GM19351 (cell line): Measurements from ENCODE around the gene CELA2B.
"Not testable (repeated sequence)": the region's sequence is repeated elsewhere in the genome, so short reads cannot be mapped to it uniquely, and the experiment has no call there.

Experiments
- ATAC-seq: cut with Tn5 transposase; IDR thresholded peaks from one replicate; pipeline ENCODE4 v1.9.1; 2021; ENCODE audit warnings: mild to moderate bottlenecking, moderate library complexity; ENCODE audit not compliant: unreplicated experiment

CELA2B gene

DNA sequence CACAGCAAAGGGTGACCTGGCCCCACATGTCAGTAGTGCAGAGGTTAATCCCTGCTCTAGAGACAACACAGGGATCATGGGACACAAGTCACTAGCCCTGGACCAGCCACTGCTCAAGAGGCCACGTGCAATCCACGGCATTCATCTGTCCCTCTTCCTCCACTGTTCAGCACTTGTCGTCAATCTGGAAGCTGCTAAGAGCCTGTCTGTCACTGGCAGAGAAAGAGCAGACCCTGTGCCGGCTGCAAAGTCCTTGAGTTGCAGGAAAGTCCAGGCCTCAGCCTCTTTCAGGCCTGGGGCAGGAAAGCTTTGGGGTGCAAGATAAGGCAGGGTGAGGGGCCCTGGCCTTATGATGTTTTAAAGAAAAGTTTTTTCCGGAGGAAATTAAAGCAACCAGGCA lies 16.7 kb downstream of the CELA2B start:
- ATAC-seq = no peak

DNA sequence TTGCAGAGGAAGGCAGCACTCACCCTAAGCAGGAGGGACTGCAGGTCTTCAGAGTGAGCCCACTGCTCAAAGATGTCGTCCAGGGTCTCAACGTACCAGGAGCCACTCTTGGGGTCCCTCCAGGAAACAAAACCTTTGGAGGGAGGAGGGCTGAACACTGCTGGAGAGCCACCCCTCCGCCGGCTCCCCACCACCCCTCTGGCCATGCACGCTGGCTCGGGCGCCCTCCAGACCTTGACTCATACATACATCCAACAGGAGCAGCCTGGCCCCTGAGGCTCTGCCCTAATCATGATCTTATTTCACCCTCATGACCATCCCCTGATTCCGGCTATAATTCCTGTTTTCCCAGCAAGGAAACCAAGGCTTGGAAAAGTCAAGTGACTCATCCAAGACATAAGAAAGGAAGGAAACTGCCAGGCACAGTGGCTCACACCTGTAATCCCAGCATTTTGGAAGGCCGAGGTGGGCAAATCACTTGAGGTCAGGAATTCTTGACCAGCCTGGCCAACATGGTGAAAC lies 18.0 kb downstream of the CELA2B start:
- no peak for ATAC-seq

DNA sequence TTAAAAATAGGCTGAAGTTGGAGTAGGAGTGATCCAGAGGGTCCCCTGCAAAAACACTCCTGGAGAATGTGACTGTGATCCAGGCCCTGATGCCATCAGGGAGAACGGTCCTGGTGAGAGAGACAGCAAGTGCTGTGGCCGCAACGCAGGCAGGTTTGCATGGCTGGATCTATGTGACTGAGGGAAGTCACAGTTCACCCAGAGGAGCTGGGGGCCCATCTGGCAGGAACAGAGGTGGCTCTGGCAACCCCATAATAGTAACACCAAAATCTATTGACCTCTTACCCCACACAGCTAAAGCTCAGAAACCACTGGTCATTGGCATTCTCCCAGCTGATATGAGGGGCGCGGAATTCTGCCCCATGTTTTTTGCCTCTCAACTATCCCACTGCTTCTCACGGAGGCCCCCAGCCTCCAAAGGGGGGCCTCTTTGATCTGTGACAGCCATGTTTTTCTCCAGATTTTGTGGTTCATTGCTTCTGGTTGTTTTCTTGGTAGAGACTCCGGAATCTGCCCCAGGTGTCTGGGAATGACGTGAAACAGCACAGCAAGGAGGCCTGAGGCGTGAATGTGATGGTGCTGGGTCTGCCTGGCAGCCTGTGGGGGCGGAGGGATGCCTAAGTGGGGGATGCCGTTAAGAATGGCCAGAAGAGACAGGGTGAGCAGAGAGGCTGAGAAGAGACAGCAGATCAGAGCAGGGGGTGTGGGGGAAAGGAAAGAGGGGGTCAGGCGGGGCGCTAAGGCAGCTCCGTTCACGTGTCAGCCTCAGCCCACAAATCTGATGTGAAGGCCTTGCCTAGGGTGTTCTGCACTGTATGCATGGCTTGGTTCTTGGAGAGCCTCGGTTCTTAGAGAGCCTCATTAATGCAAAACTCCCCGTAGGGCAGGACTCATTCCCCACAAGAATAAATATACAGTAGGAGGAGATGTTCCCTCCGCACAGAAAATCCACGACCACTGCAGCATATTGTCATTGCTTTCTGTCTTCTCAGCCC lies 24.6 kb downstream of the CELA2B start:
- ATAC-seq = no peak

DNA sequence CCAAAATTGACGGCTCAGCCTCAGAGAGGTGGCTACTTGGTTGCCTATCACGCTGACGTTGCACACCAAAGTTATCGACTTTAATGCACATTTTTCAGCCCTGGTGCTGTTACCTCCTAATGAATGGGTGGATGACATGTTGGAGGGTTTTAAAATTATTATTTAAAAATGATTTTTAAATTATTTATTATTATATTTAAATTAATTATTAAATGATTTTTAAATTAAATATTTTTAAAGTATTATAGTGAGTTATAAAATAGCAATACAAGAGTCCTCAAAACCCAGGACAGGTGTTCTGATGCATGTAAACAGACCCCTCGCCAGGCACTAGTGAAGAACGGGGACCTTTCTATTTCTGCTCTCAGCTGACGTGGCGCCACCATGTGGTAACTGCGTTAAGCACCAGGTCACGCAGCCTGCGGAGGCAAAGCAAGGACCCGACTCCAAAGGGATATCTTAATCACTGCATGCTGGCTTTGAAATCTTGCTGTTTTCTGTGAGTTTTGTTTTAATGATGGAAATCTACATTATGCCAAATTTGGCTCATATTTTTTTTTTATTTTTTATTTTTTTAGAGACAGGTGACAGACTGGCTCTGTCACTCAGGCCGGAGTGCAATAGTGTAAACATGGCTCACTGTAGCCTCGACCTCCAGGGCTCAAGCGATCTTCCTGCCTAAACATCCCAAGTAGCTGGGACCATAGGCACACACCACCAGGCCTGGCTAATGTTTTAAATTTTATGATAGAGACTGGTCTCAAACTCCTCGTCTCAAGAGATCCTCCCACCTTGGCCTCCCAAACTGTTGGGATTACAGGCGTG lies 25.5 kb downstream of the CELA2B start:
- no peak for ATAC-seq

DNA sequence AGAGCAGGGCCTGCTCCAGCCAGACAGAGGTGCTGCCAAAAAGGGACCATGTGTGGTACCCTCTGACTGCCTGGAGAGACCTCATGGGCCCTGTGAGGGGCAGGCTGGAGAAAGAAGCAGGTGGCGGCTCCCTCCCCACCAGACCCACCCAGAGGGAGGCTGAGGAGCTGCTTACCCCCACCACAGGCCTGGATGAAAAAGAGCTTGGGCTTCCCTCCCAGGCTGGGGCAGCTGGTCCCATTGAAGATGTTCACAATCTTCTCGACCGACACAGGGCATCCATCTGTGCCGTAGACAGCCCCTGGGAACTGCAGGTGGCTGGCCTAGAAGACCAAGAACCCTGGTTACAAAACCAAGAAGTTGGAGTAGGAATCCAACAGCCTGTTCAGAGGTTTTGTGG lies 28.5 kb downstream of the CELA2B start:
- ATAC-seq = no peak

DNA sequence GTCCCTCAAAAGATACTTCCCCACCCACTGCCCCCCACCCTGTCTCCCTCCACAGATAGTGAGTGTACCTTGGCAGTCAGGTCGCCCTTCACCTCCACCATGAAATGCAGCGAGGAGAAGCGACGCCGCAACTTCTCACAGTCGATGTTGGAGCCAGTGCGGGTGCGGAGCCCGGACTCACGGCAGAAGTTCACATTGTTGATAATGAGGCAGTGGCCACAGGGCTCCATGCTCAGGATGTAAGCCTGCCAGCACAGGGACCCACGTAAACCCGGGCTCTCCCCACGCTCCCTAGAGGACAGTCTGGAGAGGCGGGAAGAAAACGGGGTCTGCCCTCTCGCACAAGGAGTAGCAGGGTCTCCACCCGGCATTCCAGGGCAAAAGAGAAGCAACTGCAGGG lies 30.9 kb downstream of the CELA2B start:
- no peak for ATAC-seq

DNA sequence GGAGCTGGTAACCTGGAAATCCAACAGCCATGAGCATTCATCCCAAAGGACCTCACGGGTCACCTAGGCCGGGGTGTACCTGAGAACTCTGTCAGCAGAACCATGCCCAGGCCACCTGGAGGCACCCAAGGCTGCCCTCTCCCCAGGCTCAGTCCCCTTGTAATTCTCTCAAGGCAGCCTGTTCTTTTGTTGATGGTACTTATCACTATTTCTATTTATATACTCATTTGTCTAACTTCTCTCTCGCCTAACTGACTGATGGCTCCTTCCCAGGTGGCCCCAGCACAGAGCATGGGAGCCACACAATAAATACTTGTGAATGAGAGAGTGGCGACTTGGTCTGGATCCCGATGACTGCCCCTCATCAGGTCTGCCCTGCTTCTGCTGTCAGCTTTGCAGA lies 31.4 kb downstream of the CELA2B start:
- ATAC-seq = no peak

DNA sequence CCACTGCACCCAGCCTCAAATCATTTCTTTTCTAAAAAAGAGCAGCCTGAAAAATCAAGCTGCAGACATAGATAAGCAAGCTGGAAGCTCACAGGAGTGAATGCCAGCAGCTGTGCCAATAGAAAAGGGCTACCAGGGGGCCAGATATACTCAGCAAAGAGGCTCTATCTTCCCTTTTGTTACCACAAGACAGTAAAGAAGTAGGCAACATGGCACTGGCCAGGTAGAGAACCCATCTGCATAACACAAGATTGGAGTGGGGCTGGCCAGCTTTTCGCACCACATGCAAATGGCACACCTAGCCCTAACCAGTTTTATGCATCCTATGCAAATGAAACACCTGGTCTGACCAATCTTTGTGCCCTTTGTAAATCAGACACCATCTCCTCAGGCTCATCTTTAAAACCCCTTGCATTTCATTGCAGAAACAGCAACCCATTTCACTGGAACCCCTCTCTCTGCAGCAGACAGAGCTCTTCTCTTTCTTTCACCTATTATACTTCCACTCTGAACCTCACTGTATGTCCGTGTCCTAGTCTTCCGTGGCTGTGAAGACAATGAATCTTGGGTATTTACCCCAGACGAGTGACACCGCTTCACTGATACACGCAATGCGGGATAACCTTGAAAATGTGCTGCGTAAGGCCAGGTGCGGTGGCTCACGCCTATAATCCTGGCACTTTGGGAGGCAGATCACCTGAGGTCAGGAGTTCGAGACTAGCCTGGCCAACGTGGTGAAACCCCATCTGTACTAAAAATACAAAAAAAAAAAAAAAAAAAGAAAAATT lies 33.0 kb downstream of the CELA2B start:
- no peak for ATAC-seq

DNA sequence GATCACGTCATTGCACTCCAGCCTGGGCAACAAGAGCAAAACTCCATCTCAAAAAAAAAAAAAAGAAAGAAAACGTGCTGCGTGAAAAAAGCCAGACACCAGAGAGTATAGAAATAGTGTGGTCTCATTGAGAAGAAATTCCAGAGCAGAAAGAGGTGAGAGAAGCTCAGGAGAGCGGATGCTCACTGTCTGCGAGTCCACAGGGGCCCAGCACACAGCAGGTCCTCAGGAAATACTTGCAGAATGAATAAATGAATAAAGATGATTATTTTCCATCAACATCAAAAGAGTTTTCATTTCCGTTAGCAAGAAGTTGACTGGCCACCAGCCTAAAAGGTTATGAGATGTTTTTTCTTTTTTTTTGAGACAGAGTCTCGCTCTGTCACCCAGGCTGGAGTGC lies 33.7 kb downstream of the CELA2B start:
- ATAC-seq = no peak

DNA sequence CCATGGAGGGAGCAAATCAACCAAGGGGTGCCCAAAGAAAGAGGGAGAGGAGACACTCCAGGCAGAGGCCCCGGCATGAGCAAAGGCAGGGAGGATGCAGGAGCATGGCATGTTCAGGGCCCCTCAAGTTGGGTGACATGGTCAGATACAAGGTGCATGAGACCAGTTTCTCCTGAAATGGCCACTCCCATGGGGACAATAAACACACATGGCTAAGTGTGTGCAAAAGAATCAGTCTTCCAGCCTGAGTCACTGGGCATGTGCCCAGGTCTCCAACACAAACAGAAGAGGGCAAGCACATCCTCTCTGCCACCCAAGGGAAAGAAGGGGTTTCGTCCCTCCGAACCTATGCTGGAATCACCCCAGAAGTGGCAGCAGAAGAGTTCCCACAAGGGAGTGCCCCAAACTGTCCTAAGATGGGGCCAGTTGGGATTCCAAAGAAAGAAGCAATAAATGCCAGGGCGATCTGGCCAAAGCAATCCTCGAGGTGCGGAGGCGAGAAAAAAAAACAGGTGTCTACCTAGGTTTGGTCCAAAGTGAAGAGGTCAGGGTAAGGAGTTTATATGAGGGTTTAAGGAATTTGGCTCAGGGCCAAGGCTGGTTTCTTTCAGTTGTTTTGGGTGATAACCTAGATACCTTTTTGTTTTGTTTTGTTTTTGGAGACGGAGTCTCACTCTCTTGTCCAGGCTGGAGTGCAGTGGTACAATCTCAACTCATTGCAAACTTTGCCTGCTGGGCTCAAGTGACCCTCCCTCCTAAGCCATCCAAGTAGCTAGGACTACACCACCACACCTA lies 34.9 kb downstream of the CELA2B start:
- ATAC-seq = no peak

DNA sequence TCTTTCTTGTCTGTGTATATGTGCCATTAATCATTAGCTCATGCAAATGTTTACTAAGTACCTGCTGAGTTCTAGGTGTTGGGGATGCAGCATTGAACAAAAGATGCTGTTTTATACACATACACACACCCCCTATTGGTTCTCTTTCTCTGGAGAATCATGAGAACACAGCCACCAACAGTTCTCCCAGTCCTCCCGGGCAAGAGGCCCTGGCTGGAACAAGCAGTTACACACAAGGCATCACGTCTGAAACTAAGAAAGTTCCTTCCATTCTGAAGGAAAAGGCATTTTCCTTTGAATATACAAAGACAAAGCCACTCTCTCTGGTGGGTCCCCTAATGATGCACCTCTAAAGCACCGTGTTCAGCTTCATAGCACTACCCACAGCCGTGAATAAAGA lies 37.3 kb downstream of the CELA2B start:
- no peak for ATAC-seq

DNA sequence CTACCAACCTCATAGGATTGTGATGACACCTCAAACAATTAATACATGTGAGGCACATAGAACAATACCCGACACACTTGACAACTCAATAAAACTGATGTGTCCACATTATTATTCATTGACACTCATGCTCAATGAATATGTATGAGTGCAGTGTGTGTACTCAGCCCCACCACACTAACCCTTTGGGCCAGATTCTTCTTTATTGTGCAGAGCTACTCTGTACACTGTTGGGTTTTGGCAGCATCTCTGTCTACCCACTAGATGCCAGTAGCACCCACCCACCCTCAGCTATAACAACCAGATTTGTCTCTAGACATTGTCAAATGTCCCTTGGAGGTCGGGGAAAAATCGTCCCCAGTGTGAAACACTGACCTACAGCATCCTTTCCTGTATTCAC lies 38.0 kb downstream of the CELA2B start:
- no peak for ATAC-seq

DNA sequence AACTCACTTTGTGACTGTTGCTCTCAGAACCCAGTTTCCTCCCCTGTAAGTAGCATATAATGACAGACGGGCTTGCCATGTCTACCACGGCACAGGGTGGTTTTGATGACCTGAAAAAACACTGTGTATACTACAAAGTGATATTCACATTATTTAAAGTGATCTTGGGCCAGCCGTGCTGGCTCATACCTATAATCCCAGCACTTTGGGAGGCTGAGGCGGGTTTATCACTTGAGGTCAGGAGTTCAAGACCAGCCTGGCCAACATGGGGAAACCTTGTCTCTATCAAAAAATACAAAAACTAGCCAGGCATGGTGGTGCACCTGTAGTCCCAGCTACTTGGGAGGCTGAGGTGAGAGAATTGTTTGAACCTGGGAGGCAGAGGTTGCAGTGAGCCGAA lies 38.7 kb downstream of the CELA2B start:
- ATAC-seq = not testable (repeated sequence)

DNA sequence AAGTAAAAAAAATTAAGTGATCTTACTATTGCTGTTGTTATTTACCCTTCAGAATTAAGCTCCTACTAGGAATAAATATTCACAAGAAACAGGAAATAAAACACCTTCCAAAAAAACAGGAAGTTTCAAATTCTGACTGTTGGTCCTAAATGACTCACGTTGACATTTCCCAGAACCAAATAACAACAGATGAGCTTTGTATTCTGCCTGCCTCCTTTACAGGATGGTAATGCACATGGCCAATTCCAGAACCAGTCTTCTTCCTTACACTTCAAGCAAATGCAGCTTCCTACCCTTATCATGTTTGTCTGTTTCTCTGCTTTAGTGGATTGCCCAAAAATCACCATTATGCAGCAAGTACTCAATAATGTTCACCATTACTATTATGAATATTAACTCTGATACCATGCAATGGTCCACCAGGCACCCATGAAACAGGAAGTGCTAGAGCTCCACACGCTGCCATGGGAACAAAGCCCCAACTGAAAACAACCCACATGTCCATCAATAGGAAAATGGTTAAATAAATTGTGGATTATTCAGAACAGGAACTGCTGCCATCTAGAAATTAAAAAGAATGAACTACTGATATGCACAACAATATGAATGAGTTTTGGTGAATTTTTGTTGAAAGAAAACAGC lies 39.2 kb downstream of the CELA2B start:
- no peak for ATAC-seq

DNA sequence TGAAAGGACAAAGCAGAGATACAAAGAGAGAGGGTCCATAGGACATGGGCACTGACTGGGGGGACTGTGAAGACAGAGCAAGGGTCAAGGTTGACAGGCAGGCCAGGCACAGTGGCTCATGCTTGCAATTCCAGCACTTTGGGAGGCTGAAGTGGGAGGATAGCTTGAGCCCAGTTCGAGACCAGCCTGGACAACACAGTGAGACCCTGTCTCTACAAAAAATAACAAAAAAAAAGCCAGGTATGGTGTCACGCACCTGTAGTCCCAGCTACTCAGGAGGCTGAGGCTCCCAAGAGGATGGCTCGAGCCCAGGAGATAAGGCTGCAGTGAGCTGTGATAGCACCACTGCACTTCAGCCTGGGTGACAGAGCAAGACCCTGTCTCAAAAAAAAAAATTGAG lies 43.7 kb downstream of the CELA2B start:
- no peak for ATAC-seq

DNA sequence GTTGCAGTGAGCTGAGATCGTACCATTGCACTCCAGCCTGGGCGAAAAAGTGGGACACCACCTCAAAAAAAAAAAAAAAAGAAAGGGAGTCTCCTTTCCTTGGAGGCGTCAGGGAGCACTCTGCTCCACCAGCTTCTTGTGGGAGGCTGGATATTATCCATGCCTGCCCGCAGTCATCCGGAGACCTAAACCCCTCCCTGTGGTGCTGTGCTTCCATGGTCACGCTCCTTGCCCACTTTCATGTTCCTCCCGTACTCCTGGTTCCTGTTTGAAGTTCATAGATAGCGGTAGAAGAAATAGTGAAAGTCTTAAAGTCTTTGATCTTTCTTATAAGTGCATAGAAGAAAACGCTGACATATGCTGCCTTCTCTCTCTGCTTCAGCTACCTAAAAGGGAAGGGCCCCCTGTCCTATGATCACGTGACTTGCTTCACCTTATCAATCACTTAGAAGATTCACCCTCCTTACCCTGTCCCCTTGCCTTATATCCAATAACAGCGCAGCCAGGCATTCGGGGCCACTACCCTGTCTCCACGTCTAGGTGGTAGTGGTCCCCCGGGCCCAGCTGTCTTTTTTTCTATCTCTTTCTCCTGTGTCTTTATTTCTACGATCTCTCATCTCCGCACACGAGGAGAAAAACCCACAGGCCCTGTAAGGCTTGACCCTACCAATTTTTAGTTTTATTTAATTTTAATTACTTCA lies 45.5 kb downstream of the CELA2B start:
- not testable (repeated sequence) for ATAC-seq

DNA sequence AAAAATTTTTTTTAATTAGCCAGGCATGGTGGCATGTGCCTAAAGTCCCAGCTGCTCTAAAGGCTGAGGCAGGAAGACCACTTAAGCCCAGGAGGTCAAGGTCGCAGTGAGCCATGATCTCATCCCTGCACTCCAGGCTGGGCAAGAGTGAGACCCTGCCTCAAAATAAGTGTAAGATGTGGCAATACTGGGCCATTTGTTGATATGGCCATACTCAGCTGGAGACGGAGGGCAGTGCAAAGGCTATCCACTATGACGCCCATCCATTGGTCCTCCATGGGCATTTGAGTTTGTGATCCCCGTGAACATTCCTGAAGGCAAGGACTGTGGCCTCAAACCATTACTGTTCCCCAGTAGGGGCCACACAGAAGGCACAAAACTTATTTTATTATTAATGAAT lies 46.6 kb downstream of the CELA2B start:
- no peak for ATAC-seq

DNA sequence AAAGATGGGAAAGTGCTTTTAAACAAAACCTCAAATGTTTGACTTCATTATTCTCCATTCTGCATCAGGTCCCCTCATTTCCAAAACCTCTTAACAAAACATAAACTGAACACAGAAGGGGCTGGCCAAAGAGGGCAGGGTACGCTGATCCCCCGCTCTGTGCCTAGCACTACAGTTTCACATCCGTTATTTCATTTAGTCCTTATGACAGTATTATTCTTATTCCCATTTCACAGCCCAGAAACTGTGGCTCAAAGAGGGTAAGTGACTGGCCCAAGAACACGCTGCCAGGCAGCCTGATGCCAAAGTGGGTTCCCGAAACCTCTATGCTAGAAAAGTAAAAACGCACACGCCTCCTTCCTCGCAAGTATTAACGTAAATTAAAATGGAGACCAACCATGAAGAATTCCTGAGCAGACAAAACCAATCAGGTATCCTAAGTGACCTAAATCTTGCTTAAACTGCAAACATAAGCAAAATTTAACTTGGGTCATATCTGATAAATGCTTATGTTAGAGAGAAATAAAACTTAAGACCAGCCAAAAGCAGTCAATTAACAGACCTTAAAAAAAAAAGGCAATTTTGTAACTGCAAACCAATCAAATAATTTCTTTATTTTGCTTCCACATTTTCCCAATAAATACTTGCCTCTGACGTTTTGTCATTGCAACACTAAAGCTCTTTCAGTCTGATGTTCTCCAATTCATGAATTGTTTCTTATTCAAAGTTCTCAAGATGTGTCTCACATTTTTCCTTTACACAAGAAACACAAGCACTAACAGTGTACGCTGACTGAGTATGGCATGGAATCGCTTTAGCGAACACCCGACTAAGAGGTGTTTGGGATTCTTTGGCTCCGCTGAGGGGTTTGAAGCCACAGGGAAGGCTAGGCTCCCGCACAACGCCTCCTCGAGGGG lies 47.5 kb downstream of the CELA2B start:
- no peak for ATAC-seq
